GM18861 (cell line): Measurements from ENCODE around the gene PDLIM7.
"Not testable (repeated sequence)": the region's sequence is repeated elsewhere in the genome, so short reads cannot be mapped to it uniquely, and the experiment has no call there.

Source experiments
- ATAC-seq: cut with Tn5 transposase; IDR thresholded peaks from one replicate; pipeline ENCODE4 v1.9.1; 2021; ENCODE audit not compliant: unreplicated experiment

The PDLIM7 gene

GRCh38 chr5:177491983-177492746 lies 5.2 kb downstream of the PDLIM7 start:
- no peak for ATAC-seq

GRCh38 chr5:177491429-177491945 lies 5.9 kb downstream of the PDLIM7 start:
- no peak for ATAC-seq

GRCh38 chr5:177490992-177491391 lies 6.4 kb downstream of the PDLIM7 start:
- no peak for ATAC-seq

GRCh38 chr5:177490311-177490991 lies 7.0 kb downstream of the PDLIM7 start:
- ATAC-seq = no peak

GRCh38 chr5:177489119-177489716 lies 8.2 kb downstream of the PDLIM7 start:
- no peak for ATAC-seq

GRCh38 chr5:177487975-177488374 lies 9.4 kb downstream of the PDLIM7 start:
- no peak for ATAC-seq

- no peak for ATAC-seq
These were observed 10.3 kb downstream of the PDLIM7 start for GRCh38 chr5:177487144-177487543.

- ATAC-seq = no peak
These were observed 11.1 kb downstream of the PDLIM7 start for GRCh38 chr5:177486256-177486655.

GRCh38 chr5:177485753-177486152 lies 11.7 kb downstream of the PDLIM7 start:
- ATAC-seq = not testable (repeated sequence)

- ATAC-seq = no peak
These were observed 12.4 kb downstream of the PDLIM7 start for GRCh38 chr5:177484902-177485549.

- no peak for ATAC-seq
These were observed 13.2 kb downstream of the PDLIM7 start for GRCh38 chr5:177483994-177484901.

GRCh38 chr5:177483042-177483441 lies 14.4 kb downstream of the PDLIM7 start:
- ATAC-seq = no peak

GRCh38 chr5:177482359-177482795 lies 15.0 kb downstream of the PDLIM7 start:
- no peak for ATAC-seq

- ATAC-seq = no peak
These were observed 17.6 kb downstream of the PDLIM7 start for GRCh38 chr5:177479774-177480173.

GRCh38 chr5:177478711-177479646 lies 18.4 kb downstream of the PDLIM7 start:
- no peak for ATAC-seq

GRCh38 chr5:177477701-177478477 lies 19.5 kb downstream of the PDLIM7 start:
- no peak for ATAC-seq

- ATAC-seq = no peak
These were observed 20.7 kb downstream of the PDLIM7 start for GRCh38 chr5:177476531-177477233.
